K562 (cell line): ENCODE data around the gene RGL2. TPM values are rescaled to one million over a fixed set of nuclear protein-coding genes. Genes with fewer than 3 reads are reported as not detected.

ENCODE experiments used
- ARID1B ChIP-seq: fragments of 450-650 bp; IDR thresholded peaks from 2 replicates; pipeline ENCODE4 v1.6.1; 2016; ENCODE audit warnings: antibody characterized with exemption, mild to moderate bottlenecking, inconsistent platforms
- DPF2 ChIP-seq: fragments of 450-650 bp; IDR thresholded peaks from 2 replicates; pipeline ENCODE4 v1.6.1; 2016
- ESRRB ChIP-seq: fragments of 250-450 bp; sonication (Bioruptor Pico); IDR thresholded peaks from 2 replicates; pipeline ENCODE4 v1.5.0; 2020; ENCODE audit warnings: mild to moderate bottlenecking, moderate library complexity, borderline replicate concordance
- FOS ChIP-seq: IDR thresholded peaks from 3 replicates; pipeline ENCODE4 v1.6.1; 2011; ENCODE audit not compliant: insufficient read length; ENCODE audit errors: extremely low read depth
- FOXJ3 ChIP-seq: sonication (generic); formaldehyde crosslinking; IDR thresholded peaks from 2 replicates; pipeline ENCODE4 v1.4.0; 2020; ENCODE audit warnings: mild to moderate bottlenecking, missing genetic modification reagents
- HMG20A ChIP-seq: fragments of 450-650 bp; formaldehyde crosslinking; conservative IDR thresholded peaks from 2 replicates; pipeline ENCODE4 v1.4.0; 2020; ENCODE audit warnings: mild to moderate bottlenecking, mixed read lengths
- L3MBTL2 ChIP-seq: fragments of 450-650 bp; IDR thresholded peaks from 2 replicates; pipeline ENCODE4 v1.6.1; 2016; ENCODE audit warnings: mild to moderate bottlenecking, moderate library complexity
- LEF1 ChIP-seq: fragments of 450-650 bp; IDR thresholded peaks from 2 replicates; pipeline ENCODE4 v1.6.1; 2016; ENCODE audit warnings: mild to moderate bottlenecking
- PCBP1 ChIP-seq: fragments of 200-400 bp; formaldehyde crosslinking; IDR thresholded peaks from 2 replicates; pipeline ENCODE4 v1.6.1; 2018; ENCODE audit warnings: mild to moderate bottlenecking, low read depth, low read length; ENCODE audit not compliant: poor library complexity, severe bottlenecking
- POLR2AphosphoS5 ChIP-seq: IDR thresholded peaks from 2 replicates; pipeline ENCODE4 v1.6.1; 2011; ENCODE audit warnings: mild to moderate bottlenecking, low read depth, low read length, moderate library complexity; ENCODE audit not compliant: control insufficient read depth, insufficient read depth
- PTBP1 ChIP-seq: fragments of 200-400 bp; formaldehyde crosslinking; IDR thresholded peaks from 2 replicates; pipeline ENCODE4 v1.6.1; 2017; ENCODE audit warnings: low read depth, low read length
- RBM25 ChIP-seq: fragments of 200-400 bp; formaldehyde crosslinking; IDR thresholded peaks from 2 replicates; pipeline ENCODE4 v1.6.1; 2018; ENCODE audit warnings: low read length, low read depth, moderate library complexity; ENCODE audit not compliant: severe bottlenecking
- SREBF2 ChIP-seq: sonication (generic); formaldehyde crosslinking; IDR thresholded peaks from 2 replicates; pipeline ENCODE4 v1.4.0; 2020; ENCODE audit warnings: mild to moderate bottlenecking, missing genetic modification reagents
- ZNF436 ChIP-seq: fragments of 250-450, 450-650 bp; sonication (Bioruptor Pico); formaldehyde crosslinking; IDR thresholded peaks from 2 replicates; pipeline ENCODE4 v1.7.0; 2020; ENCODE audit warnings: mild to moderate bottlenecking
- polyA plus RNA-seq, 8 experiments: library from polyadenylated mRNA; depleted of rRNA in 4 of 8; stranded (reverse) in 5 of 8; unstranded in 3 of 8; fragments of >200 nt; fragmentation: Nextera tagmentation in 2 of 8; fragmentation: Illumina TruSeq in 1 of 8; extraction: Ambion mirVana in 2 of 8; extraction: Trizol in 1 of 8; gene quantifications; 2 replicates each; pipeline versions ENCODE4 v1.2.1 to v1.2.3, GENCODE V29; 2011 to 2014; ENCODE audit warnings: inconsistent platforms in 1 of 8, missing spikeins in 1 of 8
- total RNA-seq, 7 experiments: library from RNA; depleted of rRNA in 6 of 7; stranded (reverse); fragments of >200 nt in 6 of 7; fragmentation: Illumina TruSeq in 2 of 7; extraction: Trizol in 2 of 7; gene quantifications; 2 replicates each; pipeline versions ENCODE4 v1.2.1 to v1.2.3, GENCODE V29; 2011 to 2021; ENCODE audit warnings: low replicate concordance in 1 of 7
- TF ChIP-seq, protein P1 (sequence below), 2 experiments: fragments of 200-800 bp in 1 of 2; sonication (Bioruptor generic) in 1 of 2; sonication (generic) in 1 of 2; formaldehyde crosslinking in 1 of 2; IDR thresholded peaks in 1 of 2; conservative IDR thresholded peaks in 1 of 2; 2 replicates each; pipeline versions ENCODE4 v1.5.0 to v1.6.1; 2016 to 2020; ENCODE audit warnings: missing compliant biosample characterization in 1 of 2, missing genetic modification characterization in 1 of 2, missing genetic modification reagents in 1 of 2
- TF ChIP-seq, protein P2 (sequence below): IDR thresholded peaks from 2 replicates; pipeline ENCODE4 v1.6.1; 2014; ENCODE audit warnings: antibody characterized with exemption
- TF ChIP-seq, protein P3 (sequence below): fragments of 450-650 bp; IDR thresholded peaks from one replicate; pipeline ENCODE4 v1.6.1; 2018; ENCODE audit warnings: mild to moderate bottlenecking, moderate library complexity; ENCODE audit not compliant: partially characterized antibody
- TF ChIP-seq, protein P4 (sequence below): sonication (generic); formaldehyde crosslinking; IDR thresholded peaks from 2 replicates; pipeline ENCODE4 v1.8.0; 2022; ENCODE audit warnings: missing genetic modification reagents, mild to moderate bottlenecking, borderline replicate concordance
- TF ChIP-seq, protein P5 (sequence below), 2 experiments: fragments of 250-450 bp in 1 of 2; fragments of 450-650 bp in 1 of 2; sonication (Bioruptor Pico) in 1 of 2; IDR thresholded peaks; 2 replicates each; pipeline versions ENCODE4 v1.6.1 to v1.8.0; 2016 to 2021; ENCODE audit warnings: mild to moderate bottlenecking in 2 of 2, moderate library complexity in 2 of 2, missing compliant biosample characterization in 1 of 2, missing genetic modification characterization in 1 of 2
- TF ChIP-seq, protein P6 (sequence below): fragments of 250-450 bp; sonication (Bioruptor Pico); IDR thresholded peaks from 2 replicates; pipeline ENCODE4 v1.6.1; 2021; ENCODE audit warnings: mild to moderate bottlenecking

The RGL2 gene
- total and polyA plus RNA-seq, 9 of the 15 experiments (the other 6 are each of a cell fraction or from before 2014, with no cell fraction given) = 1.8 to 57.1 (median 19.5) TPM

DNA sequence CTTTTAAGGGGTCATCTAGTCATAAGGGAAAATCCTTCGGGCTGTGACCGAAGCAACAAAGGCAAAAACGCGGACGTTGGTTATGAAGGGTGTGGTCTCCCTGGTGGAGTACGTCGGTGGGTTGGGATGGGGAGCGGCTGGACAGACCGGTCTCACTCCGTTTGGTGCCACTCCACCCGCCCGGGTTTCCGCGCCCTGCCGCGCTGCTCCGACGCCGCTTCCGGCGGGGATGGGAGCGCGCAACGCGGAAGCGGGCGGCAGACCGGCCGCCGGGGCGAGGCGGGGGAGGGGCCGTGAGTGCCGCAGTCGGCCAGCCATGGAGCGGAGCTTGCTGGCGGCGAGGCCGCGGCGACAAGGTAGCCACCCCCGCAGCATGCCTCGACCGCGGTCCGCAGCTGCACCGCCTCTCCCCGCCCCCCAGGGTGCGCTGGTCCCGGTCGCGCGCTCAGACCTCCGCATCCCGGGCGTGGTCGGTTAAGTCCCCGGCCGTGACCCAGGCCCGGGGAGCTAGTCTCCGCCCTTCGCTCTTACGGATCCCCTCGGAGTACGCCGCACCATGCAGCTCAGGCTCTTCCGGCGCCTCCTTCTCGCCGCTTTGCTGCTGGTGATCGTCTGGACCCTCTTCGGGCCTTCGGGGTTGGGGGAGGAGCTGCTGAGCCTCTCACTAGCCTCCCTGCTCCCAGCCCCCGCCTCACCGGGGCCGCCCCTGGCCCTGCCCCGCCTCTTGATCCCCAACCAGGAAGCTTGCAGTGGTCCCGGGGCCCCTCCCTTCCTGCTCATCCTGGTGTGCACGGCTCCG lies 21.7 kb downstream of the RGL2 start, which contains the start of gene B3GALT4 (continued):
- TF ChIP-seq FOS = no peak
- TF ChIP-seq ZNF436 = no peak; the same call in none of the 2 replicates
- TF ChIP-seq POLR2AphosphoS5 = peak; percentile 94
- TF ChIP-seq SREBF2 (CRISPR knock-in tag) = no peak
- no peak for TF ChIP-seq FOXJ3 (CRISPR knock-in tag)
- TF ChIP-seq HMG20A = no peak
- TF ChIP-seq PTBP1 = peak; percentile 93
- TF ChIP-seq, protein P1, sequence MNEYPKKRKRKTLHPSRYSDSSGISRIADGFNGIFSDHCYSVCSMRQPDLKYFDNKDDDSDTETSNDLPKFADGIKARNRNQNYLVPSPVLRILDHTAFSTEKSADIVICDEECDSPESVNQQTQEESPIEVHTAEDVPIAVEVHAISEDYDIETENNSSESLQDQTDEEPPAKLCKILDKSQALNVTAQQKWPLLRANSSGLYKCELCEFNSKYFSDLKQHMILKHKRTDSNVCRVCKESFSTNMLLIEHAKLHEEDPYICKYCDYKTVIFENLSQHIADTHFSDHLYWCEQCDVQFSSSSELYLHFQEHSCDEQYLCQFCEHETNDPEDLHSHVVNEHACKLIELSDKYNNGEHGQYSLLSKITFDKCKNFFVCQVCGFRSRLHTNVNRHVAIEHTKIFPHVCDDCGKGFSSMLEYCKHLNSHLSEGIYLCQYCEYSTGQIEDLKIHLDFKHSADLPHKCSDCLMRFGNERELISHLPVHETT (CRISPR knock-in tag; conservative IDR thresholded peaks at IDR 0.05 in 1 of 2, IDR thresholded peaks at IDR 0.05 in 1 of 2) = peak in 1 of 2 experiments; percentile 99; a peak in 2 of 4 replicates
- TF ChIP-seq, protein P2, sequence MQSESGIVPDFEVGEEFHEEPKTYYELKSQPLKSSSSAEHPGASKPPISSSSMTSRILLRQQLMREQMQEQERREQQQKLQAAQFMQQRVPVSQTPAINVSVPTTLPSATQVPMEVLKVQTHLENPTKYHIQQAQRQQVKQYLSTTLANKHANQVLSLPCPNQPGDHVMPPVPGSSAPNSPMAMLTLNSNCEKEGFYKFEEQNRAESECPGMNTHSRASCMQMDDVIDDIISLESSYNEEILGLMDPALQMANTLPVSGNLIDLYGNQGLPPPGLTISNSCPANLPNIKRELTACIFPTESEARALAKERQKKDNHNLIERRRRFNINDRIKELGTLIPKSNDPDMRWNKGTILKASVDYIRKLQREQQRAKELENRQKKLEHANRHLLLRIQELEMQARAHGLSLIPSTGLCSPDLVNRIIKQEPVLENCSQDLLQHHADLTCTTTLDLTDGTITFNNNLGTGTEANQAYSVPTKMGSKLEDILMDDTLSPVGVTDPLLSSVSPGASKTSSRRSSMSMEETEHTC = peak; percentile 67
- TF ChIP-seq DPF2 = no peak
- TF ChIP-seq, protein P3, sequence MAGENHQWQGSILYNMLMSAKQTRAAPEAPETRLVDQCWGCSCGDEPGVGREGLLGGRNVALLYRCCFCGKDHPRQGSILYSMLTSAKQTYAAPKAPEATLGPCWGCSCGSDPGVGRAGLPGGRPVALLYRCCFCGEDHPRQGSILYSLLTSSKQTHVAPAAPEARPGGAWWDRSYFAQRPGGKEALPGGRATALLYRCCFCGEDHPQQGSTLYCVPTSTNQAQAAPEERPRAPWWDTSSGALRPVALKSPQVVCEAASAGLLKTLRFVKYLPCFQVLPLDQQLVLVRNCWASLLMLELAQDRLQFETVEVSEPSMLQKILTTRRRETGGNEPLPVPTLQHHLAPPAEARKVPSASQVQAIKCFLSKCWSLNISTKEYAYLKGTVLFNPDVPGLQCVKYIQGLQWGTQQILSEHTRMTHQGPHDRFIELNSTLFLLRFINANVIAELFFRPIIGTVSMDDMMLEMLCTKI = no peak
- peak; percentile 37; the same call in 1 of the 2 replicates for TF ChIP-seq ARID1B
- TF ChIP-seq ESRRB (CRISPR knock-in tag) = peak; percentile 80; the same call in 1 of the 2 replicates
- TF ChIP-seq RBM25 = no peak
- TF ChIP-seq, protein P4, sequence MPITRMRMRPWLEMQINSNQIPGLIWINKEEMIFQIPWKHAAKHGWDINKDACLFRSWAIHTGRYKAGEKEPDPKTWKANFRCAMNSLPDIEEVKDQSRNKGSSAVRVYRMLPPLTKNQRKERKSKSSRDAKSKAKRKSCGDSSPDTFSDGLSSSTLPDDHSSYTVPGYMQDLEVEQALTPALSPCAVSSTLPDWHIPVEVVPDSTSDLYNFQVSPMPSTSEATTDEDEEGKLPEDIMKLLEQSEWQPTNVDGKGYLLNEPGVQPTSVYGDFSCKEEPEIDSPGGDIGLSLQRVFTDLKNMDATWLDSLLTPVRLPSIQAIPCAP (CRISPR knock-in tag) = no peak
- TF ChIP-seq PCBP1 = peak; percentile 98
- TF ChIP-seq, protein P5, sequence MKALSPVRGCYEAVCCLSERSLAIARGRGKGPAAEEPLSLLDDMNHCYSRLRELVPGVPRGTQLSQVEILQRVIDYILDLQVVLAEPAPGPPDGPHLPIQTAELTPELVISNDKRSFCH (CRISPR knock-in tag; IDR thresholded peaks at IDR 0.05) = no peak
- TF ChIP-seq, protein P5 (tag; IDR thresholded peaks at IDR 0.05) = peak; percentile 79
- TF ChIP-seq L3MBTL2 = peak; percentile 91
- TF ChIP-seq LEF1 = 0 out of 2 replicates have a peak, but pooled peaks have one; percentile 12
- TF ChIP-seq, protein P6, sequence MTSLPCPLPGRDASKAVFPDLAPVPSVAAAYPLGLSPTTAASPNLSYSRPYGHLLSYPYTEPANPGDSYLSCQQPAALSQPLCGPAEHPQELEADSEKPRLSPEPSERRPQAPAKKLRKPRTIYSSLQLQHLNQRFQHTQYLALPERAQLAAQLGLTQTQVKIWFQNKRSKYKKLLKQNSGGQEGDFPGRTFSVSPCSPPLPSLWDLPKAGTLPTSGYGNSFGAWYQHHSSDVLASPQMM = 0 out of 2 replicates have a peak, but pooled peaks have one; percentile 14
